ENCODE results near the gene ZNF765.
"Not testable (repeated sequence)": the region's sequence is repeated elsewhere in the genome, so short reads cannot be mapped to it uniquely, and the experiment has no call there.

The ZNF765 gene

DNA sequence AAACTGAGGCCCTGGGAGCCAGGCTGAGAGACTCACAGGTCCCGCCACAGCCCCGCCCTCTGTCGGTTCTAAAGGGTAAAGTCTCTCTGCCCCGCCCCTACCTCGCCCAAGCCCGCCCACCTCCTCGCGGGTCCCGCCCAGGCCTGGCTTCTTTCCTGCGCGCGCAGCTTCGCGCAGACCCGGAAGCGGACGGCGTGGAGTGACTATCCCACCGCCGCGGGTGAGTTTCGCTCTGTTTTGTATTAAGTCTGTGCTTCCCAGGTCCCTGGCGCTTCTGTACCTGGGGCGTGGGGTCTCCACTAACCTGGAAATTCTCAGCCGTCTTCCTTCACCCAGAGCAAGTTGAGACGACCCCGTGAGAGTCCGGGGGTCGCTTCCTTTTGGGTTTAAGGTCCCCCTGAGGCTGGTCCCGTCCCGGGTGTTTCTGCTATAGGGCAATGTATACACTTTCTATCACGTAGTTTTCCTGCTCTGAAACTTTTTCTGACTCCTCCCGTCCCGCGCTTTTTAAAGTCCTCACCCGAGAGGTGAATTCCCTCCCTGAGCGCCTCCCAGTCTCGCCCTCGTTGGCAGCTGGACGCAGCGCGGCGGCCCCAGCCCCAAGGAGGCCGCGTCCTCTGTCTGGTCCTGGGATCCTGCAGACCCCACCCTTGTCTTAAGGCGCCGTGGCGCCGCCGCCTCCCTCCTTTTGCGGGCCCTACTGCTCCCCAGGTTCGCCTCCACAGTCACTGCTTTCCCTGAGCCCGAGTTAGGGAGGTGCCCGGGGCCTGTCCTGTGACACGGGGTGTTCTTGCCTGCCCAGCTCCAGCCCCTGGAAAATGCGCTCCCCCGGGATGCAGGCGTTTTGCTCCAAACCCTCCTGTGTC lies at the start of gene ZNF765:
TSS of gene ZNF765 (plus strand) at position 176 of the 866 bp plus-strand sequence. CDS start 2,867 bp downstream, outside the sequence.
- peak; percentile 93 to 96 for DNase-seq

DNA sequence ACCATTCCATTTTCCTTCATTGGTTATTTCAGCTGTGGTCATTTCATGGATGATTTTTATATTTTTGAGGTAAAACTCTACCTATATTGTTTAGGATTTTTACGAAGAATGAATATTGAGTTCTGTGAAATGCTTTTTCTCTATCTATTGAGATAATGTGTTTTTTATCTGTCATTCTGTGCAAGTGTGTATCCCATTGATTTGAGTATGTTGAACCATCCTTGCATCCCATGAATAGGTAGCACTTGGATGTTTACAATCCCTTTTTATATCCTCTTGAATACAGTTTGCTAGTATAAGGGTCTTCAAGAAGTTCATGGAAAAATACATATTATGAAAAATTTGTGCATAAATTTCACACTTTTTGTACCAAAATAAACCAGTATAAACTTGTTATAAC lies 39.2 kb upstream of the ZNF765 start:
- no peak for DNase-seq

DNA sequence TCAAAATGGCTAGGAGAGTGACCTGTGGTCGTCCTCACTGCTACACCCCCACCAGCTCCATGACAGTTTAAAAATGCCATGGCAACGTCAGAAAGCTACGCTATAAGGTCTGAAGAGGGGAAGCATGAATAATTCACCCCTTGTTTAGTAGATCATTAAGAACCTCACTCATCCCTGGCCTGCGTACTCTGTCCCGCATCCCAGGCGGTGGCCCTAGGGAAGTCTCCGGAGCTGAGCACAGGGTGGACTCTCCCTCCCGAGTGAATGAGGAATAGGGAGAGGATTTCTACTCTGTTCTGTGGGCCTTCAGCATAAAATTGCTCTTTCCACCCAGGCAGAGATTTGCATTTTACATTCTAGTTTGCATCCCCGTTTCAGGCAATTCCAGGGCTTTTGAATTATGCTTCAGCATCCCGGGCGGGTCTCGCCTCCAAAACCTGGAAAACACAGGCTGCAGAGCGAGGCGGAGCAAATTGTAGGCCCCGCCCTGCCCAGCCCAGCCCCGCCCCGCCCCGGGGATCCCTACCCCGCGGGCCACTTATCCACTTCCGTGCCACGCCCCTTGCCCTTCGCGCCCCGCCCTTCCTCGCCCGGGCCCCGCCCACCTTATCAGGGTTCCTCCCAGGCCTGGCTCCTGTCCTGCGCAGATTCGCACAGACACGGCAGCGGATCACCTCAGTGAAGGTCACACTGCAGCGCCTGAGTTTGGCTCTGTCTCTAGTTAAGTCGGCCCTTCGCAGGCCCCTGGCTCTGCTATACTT lies 36.9 kb upstream of the ZNF765 start:
- no peak for DNase-seq

DNA sequence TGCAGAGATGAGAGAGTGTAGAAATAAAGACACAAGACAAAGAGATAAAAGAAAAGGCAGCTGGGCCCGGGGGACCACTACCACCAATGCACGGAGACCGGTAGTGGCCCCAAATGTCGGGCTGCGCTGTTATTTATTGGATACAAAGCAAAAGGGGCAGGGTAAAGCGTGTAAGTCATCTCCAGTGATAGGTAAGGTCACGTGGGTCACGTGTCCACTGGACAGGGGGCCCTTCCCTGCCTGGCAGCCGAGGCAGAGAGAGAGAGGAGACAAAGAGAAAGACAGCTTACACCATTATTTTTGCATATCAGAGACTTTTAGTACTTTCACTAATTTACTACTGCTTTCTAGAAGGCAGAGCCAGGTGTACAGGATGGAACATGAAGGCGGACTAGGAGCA lies 34.9 kb upstream of the ZNF765 start:
- not testable (repeated sequence) for DNase-seq

DNA sequence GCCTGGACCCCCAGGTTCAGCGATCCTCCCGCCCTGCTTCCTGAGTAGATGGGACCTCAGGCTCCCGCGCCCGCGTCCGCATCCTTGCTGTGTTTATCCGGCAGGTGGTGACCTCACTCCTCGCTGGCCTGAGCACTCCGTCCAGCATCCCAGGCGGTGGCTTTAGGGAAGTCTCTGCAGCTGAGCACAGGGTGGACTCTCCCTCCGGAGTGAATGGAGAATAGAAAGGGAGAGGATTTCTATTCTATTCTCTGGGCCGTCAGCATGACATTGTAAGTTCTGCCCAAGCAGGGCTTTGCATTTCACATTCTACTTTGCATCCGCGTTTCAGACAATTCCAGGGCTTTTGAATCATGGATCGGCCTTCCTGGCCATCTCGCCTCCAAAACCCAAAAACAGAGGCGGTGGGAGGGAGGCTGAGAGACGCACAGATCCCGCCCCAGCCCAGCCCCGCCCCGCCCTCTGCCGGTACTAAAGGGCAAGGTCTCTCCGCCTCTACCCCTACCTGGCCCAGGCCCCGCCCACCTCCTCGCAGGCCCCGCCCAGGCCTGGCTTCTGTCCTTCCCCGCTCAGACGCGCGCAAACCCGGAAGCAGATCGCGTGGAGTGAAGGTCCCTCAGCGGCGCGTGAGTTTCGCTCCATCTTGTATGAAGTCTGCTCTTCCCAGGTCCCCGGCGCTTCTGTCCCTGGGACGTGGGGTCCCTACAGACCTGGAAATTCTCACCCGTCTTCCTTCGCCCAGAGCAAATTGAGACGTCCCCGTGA lies 29.6 kb upstream of the ZNF765 start, which contains the start of gene ZNF525:
TSS of gene ZNF525 (plus strand) at position 572 of the 765 bp plus-strand sequence. CDS start 6,577 bp downstream, outside the sequence.
- DNase-seq = peak; percentile 96 to 97

DNA sequence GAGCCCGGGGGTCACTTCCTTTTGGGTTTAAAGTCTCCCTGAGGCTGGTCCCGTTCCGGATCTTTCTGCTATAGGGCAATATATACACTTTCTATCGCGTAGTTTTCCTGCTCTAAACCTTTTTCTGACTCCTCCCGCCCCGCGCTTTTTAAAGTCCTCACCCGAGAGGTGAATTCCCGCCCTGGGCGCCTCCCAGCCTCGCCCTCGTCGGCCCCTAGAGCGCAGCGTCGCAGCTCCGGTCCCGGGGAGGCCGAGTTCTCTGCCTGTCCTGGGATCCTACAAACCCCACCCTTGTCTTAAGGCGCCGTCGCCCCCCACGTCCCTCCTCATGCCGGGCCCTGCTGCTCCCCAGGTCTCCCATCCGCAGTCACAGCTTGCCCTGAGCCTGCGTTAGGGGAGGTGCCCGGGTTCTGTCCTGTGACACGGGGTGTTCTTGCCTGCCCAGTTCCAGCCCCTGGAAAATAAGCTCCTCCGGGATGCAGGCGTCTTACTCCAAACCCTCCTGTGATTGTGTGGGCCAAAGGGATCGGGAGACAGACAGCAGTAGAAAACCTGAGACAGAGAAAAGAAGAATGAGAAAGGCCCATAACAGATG lies 29.0 kb upstream of the ZNF765 start:
- DNase-seq = peak; percentile 30 to 53

DNA sequence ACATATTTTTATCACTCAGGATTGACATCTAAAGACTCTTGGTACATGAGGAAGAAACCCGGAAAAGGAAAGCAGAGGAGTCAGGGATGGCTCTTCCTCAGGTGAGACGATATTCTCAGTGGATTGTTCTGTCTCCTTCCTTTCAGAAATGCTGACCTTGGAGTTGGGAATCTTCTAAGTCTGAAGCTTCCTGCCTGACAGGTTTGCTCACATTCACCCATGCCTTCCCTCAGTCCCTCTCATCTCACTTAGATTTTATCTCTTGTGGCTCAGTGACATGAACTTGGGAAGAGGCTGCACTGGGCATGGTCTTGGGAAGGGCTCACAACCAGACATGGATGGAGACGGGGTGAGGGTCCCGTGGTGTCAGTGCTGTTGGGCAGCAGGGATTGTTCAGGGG lies 22.8 kb upstream of the ZNF765 start:
- DNase-seq = no peak

DNA sequence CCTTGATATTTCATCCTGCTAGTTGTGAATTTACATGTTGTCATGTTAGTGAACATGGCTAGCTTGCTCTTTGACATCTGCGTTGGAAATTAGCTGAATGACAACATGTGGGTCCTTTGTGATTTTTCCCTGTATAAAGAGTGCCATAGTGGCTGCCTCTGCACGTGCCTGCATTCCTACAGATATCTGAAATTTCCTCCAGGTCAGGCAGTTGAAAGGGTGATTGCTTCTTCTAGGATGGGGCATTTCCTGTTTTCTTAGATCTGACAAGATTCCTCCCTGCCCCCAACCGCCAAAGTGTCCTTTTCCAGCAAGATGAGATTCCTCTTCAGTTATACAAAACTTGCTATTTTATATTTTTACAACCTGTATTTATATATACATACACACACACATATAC lies 20.7 kb upstream of the ZNF765 start:
- no peak for DNase-seq

DNA sequence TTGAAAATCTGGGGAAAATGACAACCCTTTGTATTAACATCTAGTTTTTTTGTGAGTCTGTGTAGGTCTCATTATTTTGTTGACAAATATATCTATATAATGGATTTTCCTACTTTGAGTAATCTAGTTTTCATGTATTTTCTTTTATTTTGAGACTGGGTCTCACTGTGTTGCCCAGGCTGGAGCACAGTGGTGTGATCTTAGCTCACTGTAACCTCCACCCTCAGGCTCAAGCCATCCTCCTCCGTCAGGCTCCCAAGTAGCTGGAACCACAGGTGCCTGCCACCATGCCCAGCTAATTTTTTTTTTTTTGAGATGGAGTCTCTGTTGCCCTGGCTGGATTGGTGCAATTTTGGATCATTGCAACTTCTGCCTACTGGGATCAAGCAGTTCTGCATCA lies 20.2 kb upstream of the ZNF765 start:
- DNase-seq = no peak

DNA sequence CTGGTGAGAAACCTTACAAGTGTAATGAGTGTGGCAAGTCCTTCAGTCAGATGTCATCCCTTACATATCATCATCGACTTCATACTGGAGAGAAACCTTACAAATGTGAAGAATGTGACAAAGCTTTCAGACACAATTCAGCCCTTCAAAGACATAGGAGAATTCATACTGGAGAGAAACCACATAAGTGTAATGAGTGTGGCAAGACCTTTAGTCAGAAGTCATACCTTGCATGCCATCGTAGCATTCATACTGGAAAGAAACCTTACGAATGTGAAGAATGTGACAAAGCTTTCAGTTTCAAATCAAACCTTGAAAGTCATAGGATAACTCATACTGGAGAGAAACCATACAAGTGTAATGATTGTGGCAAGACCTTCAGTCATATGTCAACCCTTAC lies 13.6 kb upstream of the ZNF765 start:
- no peak for DNase-seq

DNA sequence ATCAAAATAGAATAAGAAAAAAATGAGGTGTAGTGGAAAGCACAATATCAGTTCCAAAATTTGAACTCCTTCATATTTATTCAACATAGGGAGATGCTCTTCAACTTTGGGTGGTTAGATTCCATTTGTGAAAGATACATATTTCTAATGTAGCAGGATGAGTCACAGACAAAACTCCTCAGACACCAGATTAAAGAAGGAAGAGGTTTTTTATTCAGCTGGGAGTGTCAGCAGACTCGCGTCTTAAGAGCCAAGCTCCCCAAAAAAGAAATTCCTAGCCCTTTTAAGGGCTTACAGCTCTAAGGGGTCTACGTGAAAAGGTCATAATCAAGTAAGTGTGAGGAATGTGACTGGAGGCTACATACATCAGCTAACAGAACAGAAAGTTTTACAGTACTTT lies 6.8 kb upstream of the ZNF765 start:
- no peak for DNase-seq

DNA sequence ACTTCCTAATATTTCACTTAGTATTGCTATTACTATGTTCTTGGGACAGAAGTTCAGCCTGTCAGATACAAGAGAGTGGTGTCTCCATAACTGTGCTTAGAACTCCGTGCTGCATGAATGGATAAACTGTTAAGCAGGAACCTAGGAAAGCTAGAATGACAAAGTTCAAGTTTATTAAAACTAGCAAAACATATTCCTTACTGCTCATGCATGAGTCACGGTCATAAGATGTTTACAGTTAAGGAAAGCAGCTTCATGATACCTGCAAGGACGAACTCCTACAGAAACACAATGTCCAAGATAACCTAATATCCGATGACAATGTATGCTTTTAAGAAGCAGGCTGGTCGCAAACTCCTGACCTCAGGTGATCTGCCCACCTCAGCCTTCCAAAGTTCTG lies 6.0 kb upstream of the ZNF765 start:
- no peak for DNase-seq

DNA sequence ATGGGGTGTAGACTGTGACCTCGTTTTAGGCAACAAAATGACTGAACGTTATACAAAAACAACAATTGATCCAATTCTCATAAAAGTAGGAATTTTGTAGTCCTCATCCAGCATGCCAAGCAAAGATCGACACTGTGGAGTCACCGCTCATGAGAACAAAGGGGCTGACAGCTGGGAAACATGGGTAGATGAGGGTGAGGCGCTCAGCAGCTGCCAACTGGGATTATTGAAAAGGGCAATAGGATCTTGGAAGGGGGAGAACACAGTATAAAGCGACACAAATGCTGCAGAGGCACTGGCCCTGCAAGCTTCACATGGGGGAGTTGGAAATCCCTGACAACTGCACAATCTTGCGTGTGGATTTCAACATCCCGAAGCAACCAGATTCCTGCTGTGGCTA lies 5.4 kb upstream of the ZNF765 start:
- DNase-seq = no peak

DNA sequence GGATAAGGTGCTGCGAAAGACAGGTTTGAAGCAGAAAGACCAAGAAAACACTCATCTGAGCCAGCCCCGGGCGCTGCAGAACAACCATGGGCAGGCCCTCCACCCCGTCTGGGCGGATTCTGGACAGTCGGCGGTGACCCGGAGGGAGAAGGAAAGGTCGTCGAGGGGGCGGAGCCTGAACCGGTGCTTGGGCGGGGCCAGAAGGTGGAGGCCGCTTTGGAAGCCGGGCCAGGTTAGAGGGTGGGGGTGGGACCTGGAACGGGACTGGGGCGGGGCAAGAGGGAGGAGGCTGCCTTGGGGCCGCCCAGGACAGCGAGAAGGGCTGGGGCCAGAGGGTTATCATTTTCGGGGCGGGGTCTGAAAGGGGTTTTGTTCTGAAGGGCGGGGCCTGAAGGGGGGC lies 5.0 kb upstream of the ZNF765 start:
- no peak for DNase-seq

DNA sequence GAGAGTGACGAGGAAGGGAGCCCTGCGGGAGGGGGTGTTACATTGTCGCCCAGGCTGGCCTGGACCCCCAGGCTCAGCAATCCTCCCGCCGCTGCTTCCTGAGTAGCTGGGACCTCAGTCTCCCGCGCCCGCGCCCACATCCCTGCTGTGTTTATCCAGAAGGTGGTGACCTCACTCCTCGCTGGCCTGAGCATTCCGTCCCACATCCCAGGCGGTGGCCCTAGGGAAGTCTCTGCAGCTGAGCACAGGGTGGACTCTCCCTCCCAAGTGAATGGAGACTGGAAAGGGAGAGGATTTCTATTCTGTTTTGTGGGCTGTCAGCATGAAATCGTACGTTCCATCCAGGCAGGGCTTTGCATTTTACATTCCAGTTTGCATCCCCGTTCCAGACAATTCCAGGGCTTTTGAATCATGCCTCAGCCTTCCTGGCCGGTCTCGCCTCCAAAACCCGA lies 401 bp upstream of the ZNF765 start:
- DNase-seq = no peak

DNA sequence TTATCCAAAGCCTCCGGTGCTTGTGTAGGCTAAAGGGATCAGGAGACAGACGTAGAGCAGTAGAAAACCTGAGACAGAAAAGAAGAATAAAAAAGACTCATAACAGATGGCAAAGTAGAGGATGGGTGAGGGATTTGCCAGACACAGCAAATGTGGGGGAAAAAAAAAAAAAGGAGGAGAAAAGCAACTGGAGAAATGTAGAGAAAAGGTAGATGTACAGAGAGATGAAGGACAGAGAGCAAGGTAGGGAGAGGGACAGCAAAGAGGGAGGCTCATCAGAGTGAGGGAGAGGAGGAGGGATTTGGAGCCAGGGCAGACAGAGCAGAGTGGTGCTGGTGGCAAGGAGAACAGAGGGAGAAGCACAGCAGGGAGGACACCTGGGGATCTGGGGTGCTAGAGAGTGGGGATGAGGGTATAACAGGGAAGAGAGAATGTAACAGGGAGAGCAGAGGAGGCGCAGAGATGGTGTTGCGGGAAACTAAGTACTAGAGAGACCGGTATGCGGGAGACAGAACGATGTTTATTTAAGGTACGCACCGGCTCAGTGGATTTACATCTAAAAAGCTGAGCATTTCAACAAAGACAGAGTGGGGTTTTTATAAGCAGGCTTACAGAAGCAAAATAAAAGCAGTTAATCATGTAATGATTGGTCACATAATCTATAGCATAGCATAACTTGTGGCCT lies 1.0 kb downstream of the ZNF765 start:
- not testable (repeated sequence) for DNase-seq

DNA sequence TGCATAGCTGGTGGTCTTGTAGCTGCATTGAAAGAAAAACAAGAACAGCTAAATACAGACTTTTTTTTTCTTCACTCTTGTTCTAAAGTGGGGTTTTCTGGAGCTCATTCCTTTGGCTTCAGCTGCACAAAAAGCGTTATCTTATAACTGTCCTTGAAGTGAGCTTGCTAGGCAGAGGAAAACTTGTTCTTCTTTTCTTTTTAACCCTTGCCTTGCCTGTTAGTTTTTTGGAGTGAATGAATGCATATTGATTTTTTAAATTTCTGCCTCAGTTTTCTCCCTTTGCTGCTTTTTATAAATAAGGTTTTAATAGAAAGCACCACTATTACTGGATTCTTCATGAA lies 1.5 kb downstream of the ZNF765 start:
- no peak for DNase-seq

DNA sequence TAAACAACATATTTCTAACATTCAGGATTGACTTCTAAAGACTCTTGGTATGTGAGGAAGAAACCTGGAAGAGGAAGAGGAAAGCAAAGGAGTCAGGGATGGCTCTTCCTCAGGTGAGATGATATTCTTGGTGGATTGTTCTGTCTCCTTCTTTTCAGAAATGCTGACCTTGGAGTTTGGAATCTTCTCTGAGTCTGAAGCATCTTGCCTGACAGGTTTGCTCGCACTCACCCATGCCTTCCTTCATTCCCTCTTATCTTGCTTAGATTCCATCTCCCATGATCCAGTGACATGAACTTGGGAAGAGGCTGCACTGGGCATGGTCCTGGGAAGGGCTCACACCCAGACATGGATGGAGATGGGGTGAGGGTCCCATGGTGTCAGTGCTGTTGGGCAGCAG lies 3.0 kb downstream of the ZNF765 start:
- DNase-seq = not testable (repeated sequence)

DNA sequence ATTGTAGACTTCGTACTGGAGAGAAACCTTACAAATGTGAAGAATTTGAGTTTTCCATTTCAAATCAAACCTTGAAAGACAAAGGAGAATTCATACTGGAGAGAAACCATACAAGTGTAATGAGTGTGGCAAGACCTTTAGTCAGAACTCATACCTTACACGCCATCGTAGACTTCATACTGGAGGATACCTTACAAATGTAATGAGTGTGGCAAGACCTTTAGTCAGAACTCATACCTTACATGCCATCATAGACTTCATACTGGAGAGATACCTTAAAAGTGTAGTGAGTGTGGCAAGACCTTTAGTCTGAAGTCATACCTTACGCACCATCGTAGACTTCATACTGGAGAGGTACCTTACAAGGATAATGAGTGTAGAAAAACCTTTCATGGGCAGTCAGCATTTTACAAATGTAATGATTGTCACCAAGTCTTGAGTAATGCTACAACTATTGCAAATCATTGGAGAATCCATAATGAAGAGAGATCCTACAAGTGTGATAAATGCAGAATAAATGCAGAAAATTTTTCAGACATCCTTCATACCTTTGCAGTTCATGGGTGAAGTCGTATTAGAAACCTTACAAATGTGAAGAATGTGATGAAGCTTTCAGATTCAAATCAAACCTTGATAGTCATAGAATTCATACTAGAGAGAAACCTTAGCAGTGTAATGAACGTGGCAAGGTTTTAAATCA lies 14.7 kb downstream of the ZNF765 start:
- DNase-seq = no peak

DNA sequence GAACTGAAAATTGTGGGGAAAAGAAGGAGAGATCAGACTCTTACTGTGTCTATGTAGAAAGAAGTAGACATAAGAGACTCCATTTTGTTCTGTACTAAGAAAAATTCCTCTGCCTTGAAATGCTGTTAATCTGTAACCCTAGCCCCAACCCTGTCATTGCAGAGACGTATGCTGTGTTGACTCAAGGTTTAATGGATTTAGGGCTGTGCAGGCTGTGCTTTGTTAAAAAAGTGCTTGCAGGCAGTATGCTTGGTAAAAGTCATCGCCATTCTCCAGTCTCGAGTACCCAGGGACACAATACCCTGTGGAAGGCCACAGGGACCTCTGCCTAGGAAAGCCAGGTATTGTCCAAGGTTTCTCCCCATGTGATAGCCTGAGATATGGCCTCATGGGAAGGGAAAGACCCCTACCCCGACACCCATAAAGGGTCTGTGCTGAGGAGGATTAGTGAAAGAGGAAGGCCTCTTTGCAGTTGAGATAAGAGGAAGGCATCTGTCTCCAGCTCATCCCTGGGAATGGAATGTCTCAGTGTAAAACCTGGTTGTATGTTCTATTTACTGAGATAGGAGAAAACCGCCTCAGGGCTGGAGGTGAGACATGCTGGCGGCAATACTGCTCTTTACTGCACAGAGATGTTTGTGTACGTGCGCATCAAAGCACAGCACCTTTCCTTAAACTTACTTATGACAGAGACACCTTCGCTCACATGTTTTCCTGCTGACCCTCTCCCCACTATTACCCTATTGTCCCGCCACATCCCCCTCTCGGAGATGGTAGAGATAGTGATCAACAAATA lies 25.8 kb downstream of the ZNF765 start:
- not testable (repeated sequence) for DNase-seq

DNA sequence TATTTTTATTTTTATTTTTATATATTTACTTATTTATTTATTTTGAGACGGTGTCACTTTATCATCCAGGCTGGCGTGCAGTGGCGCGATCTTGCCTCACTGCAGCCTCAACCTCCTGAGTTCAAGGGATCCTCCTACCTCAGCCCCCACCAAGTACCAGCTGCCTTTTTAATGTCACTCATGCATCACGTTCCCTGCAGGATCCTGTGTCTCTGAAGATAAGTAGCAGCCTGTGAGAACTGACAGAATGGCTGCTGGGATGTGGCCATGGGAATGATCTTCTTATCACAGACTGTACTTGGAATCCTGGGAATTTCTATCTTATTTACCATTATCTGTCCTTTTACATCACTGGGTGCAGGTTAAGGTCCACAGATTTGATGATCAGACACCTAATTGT lies 27.6 kb downstream of the ZNF765 start:
- DNase-seq = no peak

Measured in CD4-positive, alpha-beta T cell treated with Interleukin-1 beta for 1 hour (primary cell).